Measurements from ENCODE around the gene TBL1X.

DNA sequence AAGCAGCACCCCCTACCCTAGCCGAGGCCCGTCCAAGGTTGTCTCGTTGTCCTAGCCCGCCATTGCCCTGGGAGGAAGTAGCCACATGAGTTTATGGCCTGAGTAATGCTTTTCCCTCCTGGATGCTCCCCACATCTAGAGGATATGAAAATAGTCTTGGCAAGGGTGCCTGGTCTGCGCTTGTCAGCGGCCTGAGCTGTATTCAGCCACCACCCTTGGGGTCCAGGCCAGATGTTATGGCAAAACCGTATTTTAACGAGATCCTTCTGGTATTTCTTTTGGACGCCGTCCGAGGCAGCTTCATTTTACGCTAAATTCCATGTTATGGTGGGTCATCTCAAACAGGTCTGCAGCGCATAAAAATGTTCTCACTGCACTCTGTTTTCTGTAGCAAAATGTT, 211.4 kb downstream of the TBL1X start:
- TF ChIP-seq NANOG (IDR thresholded peaks at IDR 0.05; ENCODE audit: borderline replicate concordance) (no peak), ZNF331 (CRISPR knock-in tag; IDR thresholded peaks at IDR 0.05; ENCODE audit: low read depth) (no peak), CREB1 (CRISPR knock-in tag; IDR thresholded peaks at IDR 0.05; ENCODE audit: low read depth) (no peak), POLR2AphosphoS5 (IDR thresholded peaks at IDR 0.05; ENCODE audit: low read depth) (no peak), EZH2phosphoT487 (IDR thresholded peaks at IDR 0.05; ENCODE audit: unreplicated experiment) (no peak), ETS1 (IDR thresholded peaks at IDR 0.05) (no peak), EZH2 (IDR thresholded peaks at IDR 0.05; ENCODE audit: low read depth, unreplicated experiment) (no peak), JUNB (IDR thresholded peaks at IDR 0.05; ENCODE audit: unreplicated experiment) (no peak), REST (IDR thresholded peaks at IDR 0.05; ENCODE audit: unreplicated experiment) (no peak), ZNF114 (CRISPR knock-in tag; IDR thresholded peaks at IDR 0.05) (no peak), STAT1 (IDR thresholded peaks at IDR 0.05; ENCODE audit: unreplicated experiment) (no peak)
- TF ChIP-seq, protein P1, sequence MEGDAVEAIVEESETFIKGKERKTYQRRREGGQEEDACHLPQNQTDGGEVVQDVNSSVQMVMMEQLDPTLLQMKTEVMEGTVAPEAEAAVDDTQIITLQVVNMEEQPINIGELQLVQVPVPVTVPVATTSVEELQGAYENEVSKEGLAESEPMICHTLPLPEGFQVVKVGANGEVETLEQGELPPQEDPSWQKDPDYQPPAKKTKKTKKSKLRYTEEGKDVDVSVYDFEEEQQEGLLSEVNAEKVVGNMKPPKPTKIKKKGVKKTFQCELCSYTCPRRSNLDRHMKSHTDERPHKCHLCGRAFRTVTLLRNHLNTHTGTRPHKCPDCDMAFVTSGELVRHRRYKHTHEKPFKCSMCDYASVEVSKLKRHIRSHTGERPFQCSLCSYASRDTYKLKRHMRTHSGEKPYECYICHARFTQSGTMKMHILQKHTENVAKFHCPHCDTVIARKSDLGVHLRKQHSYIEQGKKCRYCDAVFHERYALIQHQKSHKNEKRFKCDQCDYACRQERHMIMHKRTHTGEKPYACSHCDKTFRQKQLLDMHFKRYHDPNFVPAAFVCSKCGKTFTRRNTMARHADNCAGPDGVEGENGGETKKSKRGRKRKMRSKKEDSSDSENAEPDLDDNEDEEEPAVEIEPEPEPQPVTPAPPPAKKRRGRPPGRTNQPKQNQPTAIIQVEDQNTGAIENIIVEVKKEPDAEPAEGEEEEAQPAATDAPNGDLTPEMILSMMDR (conservative IDR thresholded peaks at IDR 0.05; ENCODE audit: low read depth in 2 of 2), result no peak
- TF ChIP-seq, protein P2, sequence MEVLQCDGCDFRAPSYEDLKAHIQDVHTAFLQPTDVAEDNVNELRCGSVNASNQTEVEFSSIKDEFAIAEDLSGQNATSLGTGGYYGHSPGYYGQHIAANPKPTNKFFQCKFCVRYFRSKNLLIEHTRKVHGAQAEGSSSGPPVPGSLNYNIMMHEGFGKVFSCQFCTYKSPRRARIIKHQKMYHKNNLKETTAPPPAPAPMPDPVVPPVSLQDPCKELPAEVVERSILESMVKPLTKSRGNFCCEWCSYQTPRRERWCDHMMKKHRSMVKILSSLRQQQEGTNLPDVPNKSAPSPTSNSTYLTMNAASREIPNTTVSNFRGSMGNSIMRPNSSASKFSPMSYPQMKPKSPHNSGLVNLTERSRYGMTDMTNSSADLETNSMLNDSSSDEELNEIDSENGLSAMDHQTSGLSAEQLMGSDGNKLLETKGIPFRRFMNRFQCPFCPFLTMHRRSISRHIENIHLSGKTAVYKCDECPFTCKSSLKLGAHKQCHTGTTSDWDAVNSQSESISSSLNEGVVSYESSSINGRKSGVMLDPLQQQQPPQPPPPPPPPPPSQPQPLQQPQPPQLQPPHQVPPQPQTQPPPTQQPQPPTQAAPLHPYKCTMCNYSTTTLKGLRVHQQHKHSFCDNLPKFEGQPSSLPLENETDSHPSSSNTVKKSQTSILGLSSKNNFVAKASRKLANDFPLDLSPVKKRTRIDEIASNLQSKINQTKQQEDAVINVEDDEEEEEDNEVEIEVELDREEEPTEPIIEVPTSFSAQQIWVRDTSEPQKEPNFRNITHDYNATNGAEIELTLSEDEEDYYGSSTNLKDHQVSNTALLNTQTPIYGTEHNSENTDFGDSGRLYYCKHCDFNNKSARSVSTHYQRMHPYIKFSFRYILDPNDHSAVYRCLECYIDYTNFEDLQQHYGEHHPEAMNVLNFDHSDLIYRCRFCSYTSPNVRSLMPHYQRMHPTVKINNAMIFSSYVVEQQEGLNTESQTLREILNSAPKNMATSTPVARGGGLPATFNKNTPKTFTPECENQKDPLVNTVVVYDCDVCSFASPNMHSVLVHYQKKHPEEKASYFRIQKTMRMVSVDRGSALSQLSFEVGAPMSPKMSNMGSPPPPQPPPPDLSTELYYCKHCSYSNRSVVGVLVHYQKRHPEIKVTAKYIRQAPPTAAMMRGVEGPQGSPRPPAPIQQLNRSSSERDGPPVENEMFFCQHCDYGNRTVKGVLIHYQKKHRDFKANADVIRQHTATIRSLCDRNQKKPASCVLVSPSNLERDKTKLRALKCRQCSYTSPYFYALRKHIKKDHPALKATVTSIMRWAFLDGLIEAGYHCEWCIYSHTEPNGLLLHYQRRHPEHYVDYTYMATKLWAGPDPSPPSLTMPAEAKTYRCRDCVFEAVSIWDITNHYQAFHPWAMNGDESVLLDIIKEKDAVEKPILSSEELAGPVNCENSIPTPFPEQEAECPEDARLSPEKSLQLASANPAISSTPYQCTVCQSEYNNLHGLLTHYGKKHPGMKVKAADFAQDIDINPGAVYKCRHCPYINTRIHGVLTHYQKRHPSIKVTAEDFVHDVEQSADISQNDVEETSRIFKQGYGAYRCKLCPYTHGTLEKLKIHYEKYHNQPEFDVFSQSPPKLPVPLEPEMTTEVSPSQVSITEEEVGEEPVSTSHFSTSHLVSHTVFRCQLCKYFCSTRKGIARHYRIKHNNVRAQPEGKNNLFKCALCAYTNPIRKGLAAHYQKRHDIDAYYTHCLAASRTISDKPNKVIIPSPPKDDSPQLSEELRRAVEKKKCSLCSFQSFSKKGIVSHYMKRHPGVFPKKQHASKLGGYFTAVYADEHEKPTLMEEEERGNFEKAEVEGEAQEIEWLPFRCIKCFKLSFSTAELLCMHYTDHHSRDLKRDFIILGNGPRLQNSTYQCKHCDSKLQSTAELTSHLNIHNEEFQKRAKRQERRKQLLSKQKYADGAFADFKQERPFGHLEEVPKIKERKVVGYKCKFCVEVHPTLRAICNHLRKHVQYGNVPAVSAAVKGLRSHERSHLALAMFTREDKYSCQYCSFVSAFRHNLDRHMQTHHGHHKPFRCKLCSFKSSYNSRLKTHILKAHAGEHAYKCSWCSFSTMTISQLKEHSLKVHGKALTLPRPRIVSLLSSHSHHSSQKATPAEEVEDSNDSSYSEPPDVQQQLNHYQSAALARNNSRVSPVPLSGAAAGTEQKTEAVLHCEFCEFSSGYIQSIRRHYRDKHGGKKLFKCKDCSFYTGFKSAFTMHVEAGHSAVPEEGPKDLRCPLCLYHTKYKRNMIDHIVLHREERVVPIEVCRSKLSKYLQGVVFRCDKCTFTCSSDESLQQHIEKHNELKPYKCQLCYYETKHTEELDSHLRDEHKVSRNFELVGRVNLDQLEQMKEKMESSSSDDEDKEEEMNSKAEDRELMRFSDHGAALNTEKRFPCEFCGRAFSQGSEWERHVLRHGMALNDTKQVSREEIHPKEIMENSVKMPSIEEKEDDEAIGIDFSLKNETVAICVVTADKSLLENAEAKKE (CRISPR knock-in tag; IDR thresholded peaks at IDR 0.05), result no peak

All from GM23338 (cell line).